GM03348 (cell line): ENCODE data around the gene YIF1B.

Source experiments
- DNase-seq: peaks from one replicate; pipeline ENCODE4 v3.0.0; 2012; ENCODE audit warnings: low spot score

Gene YIF1B

DNA sequence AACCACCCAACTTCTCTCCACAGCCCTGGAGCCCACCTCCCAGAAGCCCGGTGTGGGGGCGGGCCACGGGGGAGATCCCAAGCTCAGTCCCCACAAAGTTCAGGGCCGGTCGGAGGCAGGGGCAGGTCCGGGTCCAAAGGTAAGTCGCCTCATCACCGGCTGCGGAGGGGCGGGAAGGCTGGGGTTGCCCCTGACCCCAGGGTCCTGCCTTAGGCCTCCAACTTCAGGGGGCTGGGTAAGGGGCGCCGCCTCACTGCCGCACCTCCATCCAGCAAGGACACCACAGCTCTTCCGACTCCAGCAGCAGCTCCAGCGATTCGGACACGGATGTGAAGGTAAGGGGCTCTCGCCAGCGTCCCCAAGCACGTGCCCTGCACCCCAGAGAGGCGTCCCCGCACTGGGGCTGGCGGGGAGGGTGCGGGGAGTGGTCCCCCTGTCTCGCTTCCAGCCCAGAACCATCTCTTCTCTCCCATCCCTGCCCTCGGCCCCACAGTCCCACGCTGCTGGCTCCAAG is 11.3 kb downstream of the YIF1B start:
- no peak for DNase-seq

GRCh38 chr19:38303517-38304351 is 12.0 kb downstream of the YIF1B start, which contains the start of gene C19orf33:
Gene C19orf33 (plus strand): TSS chr19:38304251. CDS start chr19:38304262, 11 bp downstream.
- no peak for DNase-seq

GRCh38 chr19:38298821-38299680 is 16.7 kb downstream of the YIF1B start:
- DNase-seq, result no peak

GRCh38 chr19:38294090-38294489 is 21.7 kb downstream of the YIF1B start:
- no peak for DNase-seq

DNA sequence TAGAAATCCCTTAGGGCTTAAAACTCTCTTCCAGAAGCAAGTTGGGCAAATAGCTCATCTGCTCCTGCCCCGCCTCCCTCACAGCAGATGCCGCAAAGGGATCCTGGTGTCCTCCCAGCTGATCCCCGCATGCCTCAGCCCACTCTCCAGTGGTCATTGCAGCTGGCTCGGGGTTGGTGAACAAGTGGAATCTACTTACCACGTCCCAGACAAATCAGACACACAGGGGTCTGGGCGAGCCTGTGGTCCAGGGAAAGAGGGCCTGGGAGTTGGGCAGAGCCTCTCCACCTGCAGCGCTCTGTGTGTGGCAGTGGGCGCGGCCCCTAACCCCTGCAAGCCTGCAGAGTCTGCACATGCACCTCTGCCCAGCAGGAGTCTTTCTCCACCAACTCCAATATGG is 22.5 kb downstream of the YIF1B start:
- no peak for DNase-seq

GRCh38 chr19:38291855-38292254 is 23.9 kb downstream of the YIF1B start:
- no peak for DNase-seq

- peak; percentile 92 for DNase-seq
Measured at GRCh38 chr19:38290631-38291147, 25.1 kb downstream of the YIF1B start.

DNA sequence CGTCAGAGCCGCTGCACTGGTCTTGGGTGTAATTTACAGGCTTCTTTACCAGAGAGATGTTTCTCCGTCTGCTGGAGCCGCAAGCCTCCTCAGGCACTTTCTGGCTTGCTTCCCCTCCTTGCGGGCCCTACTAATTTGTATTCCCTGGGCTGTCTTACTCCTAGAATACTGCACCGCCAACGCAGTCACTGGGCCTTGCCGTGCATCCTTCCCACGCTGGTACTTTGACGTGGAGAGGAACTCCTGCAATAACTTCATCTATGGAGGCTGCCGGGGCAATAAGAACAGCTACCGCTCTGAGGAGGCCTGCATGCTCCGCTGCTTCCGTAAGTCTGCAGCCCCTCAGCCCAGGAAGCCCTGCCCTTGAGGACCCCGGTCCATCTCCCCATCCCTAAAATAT is 25.8 kb downstream of the YIF1B start:
- DNase-seq, result no peak

DNA sequence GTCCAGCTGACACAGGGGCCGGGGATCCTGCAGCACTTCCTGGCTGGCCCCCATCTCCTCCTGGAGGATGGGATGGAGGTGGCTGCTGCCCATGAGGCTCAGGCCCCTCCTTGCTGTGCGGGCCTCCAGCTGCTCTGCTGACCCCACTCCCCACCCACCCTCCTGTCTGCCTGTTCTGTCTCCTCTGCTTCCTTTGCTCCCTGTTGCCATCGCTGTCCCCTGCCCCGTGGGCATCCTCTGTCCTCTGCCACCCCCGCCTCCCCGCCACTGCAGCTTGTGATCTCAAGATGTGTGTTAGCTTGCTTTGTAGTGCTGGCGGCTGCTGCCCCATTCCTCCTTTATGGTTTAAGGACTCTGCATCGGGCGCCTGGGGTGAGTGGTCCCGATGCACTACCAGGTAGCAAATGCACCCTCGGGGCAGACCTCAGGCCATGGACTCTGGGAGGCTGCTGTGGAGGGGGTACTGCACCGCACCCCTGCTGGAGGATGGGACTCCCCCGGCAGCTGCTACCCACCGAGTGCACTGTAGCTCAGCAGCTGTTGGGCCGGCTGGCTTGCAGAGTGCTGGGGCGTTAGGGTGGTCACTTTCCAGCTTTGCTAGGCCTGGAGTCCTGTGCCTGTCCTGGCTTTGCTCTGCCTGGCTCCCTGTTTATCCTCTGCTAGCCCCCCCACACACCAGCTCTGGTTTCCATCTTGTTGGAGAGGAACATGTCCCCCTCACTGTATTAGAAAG is 27.5 kb downstream of the YIF1B start:
- no peak for DNase-seq

- DNase-seq, result no peak
Measured at GRCh38 chr19:38287604-38288003, 28.1 kb downstream of the YIF1B start.

DNA sequence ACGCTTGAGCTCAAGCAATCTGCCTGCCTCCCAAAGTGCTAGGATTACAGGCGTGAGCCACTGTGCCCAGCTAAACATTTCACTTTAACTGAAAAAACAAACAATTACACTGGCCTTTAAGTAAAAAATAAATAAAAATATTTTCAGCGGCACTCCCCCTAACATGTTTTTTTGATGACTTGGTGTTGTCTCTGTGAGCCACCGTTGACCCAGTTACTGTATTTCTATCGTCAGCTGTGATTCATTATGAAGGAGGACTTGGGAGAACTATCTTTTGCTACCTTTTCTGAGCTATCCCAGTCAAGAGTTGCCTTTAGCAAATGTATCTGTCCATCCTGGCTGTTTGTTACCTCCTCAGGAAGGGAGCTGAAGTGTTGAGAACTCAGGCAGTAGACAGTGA is 30.2 kb downstream of the YIF1B start:
- DNase-seq, result peak; percentile 61

DNA sequence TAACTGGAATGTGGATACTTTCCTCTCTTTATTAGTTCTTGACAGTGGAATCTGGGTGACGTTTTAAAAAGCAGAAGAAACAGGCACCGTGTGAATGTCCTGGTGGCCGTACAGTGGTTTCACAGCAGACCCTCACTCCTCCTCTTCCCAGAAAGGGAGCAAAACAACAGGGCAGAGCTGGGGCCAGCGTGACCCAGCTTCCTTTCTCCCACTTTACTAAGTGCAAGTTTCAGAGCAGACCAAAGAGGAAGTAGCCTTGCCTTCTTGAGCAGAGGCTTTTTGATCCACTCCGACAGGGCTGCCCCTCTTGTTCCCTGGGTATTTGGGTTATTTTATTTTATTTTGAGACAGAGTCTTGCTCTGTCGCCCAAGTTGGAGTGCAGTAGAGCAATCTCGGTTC is 31.3 kb downstream of the YIF1B start:
- no peak for DNase-seq

- DNase-seq, result no peak
Measured at GRCh38 chr19:38283271-38283670, 32.5 kb downstream of the YIF1B start.

DNA sequence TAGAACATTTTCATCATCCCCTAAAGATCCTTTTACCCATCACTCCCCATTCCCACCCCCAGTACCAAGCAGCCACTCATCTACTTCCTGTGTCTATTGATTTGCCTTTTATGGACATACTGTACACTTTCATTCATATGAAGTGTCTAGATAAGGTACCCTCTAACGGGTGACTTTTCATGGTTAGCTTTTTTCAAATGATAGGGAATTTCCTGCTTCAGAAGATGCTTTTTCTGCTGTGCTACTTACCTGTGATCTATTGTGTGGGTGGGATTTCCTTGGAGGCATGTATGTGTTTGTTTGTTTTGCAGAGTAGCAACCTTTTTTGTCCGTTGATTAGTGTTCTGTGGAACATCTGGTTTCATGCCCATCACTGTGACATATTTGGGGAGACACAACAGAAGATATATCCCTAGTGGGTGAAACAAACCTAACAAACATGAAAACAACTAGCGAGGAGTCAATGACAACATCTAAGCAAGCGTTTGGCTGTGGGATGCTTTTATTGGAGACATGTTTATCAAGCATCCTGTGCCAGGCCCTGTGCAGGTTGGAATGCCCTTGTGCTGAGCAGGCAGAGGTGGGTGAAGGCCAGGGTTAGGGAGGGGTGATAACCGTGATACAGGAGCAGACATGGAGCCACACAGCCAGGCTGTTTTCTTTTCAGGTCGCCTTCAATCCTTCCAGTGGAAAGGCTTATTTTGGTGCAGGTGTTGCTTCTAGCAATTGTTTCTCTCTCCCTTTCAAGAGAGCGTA is 33.8 kb downstream of the YIF1B start:
- DNase-seq, result no peak

GRCh38 chr19:38280030-38280921 is 35.5 kb downstream of the YIF1B start:
- DNase-seq, result no peak

- DNase-seq, result no peak
Measured at GRCh38 chr19:38278751-38279150, 37.0 kb downstream of the YIF1B start.

DNA sequence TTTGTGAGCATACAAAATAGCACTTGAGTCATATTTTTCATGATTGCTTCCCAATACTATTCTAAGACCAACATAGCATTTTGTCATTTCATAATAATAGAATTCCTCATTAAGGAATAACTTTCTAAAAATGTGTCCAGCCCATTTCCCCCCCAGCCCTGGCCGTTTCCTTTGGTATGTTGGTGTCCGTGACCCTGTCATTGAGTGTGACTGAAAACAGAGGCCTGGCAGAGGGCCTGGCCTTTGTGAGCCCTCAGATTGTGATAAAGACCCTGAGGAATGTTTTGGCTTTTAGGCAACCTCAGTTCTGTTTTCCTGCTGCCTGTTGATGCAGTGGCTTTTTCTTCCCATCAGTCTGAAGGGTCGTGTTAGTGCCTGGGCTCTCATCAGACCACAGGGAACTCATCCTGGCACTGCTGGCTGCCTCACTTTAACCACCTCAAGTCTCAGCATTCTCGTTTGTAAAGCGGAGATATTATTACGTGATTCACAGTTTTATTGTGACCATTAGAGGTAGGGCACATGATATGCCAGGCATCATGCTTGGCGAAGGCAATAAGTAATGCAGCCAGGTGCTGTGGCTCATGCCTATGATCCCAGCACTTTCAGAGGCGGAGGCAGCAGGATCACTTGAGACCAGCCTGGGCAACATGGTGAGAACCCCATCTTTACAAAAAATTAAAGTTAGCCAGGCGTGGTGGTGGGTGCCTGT is 37.6 kb downstream of the YIF1B start:
- peak; percentile 85 for DNase-seq

DNA sequence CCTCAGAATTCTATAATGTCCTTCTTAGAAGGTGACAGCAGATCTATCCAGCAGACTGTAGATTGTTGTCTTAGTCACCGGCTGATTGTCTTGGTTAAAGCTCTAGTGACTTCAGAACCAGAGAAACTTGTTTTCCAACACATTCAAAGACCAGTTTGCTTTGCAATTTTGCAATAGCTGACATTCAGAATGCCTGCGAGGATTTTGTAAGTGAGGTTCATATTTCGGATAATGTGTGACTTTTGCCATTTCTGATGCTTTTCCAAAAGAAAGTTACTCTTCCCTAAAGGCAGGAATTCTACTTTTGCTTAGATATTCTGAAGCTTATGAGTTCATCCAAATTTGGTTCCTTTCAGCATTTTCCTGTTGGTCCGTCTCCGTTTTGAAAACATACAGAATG is 38.2 kb downstream of the YIF1B start:
- DNase-seq, result no peak

DNA sequence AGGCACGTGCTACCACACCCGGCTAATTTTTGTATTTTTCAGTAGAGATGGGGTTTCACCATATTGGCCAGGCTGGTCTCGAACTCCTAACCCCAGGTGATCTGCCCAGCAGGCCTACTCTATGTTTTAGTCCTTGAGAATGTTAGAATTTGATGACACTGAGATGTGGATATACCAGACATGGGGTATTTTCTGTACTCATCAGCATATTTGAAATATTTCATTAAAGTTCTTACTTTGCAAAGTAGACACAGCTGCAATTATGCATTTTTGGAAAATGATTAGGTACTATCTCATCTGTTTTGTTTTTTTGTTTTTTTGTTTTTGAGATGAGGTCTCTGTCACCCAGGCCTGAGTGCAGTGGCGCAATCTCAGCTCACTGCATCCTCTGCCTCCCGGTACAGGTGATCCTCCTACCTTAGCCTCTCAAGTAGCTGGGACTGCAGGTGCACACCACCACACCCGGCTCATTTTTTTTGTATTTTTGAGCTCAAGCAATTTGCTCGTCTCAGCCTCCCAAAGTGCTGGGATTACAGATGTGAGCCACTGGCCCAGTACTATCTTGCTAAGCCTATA is 38.7 kb downstream of the YIF1B start:
- no peak for DNase-seq
